HG03060 (cell line): ENCODE data around the gene DEUP1.

Experiments
- ATAC-seq: cut with Tn5 transposase; IDR thresholded peaks from one replicate; pipeline ENCODE4 v1.9.1; 2021; ENCODE audit warnings: low read depth, moderate number of reproducible peaks; ENCODE audit not compliant: unreplicated experiment

DEUP1 gene

DNA sequence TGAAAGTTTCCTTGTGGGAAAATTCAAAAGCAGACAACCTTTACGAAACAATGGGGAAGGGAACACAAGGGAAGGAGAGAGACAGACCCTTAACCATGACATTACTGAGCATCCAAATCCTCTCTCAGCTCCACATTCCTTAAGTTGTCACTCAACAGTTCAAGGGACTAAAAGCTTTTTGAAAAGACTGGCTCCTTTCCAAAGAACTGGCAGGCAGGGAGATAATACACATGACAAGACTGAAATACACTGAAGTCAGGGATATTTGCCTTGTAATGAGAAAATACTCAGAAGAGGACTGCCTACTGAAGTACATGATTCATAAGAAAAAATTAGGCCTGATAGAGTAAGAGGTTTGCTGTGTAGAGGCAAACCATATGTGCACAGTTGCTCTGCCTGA, 143.6 kb downstream of the DEUP1 start:
- no peak for ATAC-seq

DNA sequence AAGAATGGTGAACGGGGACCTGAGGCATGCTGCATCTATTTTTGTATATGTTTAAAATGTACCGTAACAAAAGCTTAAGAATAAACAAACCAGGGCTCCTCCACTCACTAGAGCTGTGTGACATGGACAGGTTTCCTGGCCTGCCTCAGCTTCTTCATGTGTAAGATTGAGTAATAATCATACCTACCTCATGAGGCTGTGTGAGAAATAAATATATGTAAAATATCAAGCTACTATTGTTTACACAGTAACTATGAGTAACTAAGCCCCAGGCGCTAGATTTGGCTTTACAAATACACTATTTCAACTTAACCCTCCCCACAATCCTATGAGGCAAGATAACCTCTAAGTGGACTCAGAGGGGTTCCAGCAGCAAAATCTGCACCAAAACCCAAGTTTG, 146.3 kb downstream of the DEUP1 start:
- ATAC-seq = no peak

DNA sequence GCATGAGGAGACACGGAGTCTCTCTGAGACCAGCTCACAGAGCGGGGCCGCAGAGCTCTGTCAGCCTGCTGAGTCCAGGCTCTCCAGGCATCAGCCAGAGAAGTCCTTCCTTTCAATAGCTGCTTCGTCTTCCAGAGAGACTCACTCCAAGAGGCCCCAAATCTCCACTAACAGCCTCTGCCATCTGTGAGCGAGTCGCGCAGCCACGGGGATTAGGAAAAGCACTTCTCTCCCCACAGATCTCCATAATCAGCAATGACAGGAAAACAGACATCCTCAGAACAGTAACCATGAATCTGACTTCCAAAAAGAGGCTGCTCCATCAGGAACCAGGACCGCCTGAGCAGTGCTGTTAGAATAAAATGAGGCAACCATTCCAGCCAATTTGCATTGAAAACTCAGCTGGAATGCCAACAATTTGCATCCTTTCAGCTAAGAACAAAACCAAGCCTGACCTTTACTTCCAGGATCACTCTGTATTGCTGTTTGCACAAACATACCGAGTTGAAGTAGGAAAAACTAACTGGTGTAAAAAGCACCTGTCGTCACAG, 147.2 kb downstream of the DEUP1 start:
- no peak for ATAC-seq

DNA sequence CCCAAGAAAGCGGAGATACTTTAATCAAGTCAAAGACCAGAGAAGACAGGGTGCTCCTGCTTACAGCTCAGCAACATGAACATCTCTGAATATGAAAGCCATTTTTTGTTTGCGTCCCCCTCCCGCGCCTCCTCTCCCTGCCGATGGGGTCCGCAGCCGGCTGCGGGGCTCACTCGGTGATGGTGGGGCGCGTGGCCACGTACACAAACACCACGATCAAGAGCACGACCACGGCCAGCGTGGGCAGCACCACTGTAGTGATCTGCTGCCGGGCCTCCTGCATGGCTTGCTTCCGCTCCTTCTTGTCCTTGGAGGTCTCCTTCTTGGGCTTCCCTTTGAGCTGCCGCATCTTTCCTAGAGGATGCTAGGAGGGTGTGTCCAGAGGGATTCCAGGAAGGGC, 148.3 kb downstream of the DEUP1 start:
- no peak for ATAC-seq

DNA sequence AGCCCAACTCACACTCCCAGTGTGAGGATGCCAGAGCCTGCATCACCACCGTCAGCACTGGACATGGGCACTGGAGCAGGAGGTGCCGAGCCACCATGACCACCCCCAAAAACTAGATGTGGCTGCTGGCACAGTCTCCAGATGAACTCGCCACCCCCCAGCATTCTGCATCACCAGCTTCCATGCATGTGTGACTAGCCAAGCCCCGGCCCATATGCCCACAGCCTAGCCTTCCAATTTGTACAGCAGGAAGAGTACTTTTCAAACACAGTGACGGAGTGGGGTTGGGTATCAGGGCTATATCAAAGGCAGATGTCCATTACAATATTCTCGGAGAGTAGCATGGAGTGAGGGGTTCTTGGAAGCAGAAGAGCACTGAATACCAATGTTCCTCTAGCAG, 149.7 kb downstream of the DEUP1 start:
- no peak for ATAC-seq

DNA sequence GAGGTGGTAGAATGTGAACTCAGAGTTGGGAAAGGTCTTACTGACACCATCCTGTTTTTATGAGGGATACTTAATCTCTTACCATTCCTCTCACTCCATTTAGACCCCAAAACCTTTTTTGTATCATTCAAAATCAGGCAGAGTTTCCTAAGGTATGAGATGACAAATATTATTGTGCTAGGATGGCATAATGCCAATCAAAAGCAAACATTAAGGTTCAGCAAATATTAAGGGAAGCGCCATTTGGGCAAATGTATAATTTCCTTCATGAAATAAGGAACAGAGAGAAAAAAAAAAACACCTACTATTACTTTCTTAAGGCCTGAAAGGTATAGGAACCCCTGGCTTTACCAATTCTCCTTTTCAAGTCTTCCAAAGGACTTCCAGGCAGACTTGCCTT, 150.2 kb downstream of the DEUP1 start:
- no peak for ATAC-seq

DNA sequence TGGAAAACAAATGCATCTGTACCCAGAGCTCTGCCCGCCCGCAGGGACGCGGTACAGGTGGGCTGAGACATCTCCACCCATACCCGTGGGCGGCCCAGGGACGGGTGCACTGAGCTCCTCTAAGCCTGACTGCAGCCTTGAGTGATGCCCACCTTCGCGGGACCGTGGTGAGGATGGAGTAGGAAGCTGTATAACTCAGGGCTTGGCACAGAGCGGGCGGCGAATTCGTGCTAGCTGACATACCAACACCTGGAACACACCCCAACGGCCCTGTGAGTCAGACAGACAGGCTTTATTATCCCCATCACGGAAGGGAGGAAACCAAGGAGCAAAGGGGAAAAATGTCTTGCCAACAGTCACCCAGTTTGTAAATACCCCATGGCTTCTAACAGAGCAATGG, 150.7 kb downstream of the DEUP1 start:
- ATAC-seq = no peak

DNA sequence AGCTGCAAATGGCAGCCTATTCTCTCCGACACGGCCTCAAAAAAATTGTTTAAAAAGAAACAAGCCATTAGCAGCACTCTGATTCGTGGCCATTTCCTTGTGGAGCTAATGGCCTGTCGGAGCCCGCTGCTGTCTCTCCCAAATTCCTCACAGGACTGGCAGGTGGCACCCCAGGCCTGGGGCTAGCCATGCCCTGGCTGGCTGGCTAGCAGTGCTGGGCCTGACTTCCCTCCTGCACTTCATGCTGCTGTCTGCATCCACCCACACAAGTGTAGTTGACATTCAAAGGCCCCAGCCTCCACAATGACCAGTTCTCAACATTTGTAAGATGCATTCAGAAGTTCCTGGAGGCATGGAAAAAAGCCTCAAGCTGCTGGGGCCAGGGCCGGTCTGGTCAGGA, 151.2 kb downstream of the DEUP1 start:
- no peak for ATAC-seq

DNA sequence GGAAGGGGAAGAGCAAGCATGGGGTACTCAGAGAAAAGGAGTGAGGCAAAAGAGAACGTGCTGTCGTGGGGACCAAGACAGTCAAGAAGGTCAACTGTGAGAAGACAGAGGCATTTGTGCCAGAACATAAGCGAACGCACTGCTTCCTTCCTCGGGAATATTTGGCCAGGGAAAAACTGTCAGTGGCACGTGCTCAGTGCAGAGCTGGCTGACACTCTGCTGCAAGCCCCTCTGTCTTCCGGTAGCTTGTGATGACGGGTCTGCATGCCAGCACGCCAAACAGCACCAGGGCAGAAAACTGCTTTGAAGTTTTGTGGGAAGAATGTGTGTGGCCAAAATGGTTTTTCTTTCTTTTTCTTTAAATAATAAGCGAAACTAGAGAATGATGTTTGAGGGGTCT, 152.0 kb downstream of the DEUP1 start:
- ATAC-seq = no peak

DNA sequence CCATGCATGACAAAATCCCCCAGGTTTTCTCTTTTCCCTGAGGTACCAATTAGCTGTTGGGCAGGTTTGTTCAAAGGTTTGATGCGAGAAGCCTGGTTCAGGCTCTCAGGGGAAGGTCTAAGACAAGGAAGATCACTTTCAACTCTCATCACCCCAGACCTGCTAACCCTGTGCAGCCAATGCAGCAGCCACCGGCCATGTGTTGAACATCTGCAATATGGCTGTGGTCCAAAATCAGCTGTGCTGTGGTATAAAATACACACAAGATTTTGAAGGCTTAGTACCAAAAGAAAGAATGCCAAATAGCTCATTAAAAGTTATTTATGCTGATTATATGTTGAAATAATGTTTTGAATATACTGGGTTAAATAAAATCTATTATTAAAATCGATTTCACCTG, 154.2 kb downstream of the DEUP1 start:
- no peak for ATAC-seq

DNA sequence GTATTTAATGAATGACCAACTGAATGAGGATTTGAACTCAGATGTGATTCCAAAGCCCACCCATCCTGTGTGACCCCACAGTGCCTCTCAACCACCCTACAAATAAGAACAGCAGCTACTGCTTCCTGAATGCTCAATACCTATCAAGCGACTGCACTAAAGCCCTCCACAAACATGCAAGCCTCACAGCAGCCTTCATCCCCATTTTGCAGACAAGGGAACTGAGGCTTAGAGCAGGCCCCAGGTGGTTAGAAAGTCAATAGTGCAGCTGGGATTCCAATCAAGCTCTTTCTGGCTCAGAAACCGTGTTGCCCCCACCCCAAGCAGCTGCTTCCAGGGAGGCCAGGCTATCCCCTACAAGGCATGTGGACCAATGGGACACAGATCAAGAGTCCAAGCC, 155.4 kb downstream of the DEUP1 start:
- no peak for ATAC-seq

DNA sequence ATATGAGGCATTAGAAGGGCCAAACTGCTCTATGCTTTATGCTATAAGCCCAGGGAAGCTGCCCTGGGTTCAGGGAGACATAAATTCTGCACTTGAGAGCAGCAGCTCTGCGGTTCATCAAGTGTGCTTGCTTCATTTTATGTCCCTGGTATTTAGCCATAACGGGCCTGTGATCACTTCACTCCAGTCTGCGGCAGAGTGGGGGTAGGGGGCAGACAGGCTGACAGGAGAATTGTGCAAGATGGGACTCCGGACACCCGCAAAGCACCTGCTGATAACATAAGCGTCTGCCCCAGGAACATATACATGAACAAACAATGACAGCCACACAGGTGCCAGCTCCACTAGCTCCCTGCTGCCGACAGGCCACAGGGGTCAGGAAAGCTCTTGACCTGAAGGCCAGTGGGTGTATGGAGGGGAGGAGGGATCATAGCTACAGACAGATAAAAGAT, 156.5 kb downstream of the DEUP1 start:
- ATAC-seq = no peak
